AG09309 (cell line): ENCODE data around the gene PRKCA.
"Not testable (repeated sequence)": the region's sequence is repeated elsewhere in the genome, so short reads cannot be mapped to it uniquely, and the experiment has no call there.

ENCODE experiments used
- DNase-seq: peaks from one replicate; pipeline ENCODE4 v3.0.0-alpha.2; 2010; ENCODE audit warnings: low read depth
- H3K4me3 ChIP-seq: 2 replicates; pipeline ENCODE4 v1.5.1; 2011; ENCODE audit warnings: mild to moderate bottlenecking, low read depth, low read length, moderate library complexity; ENCODE audit not compliant: control insufficient read depth
- TF ChIP-seq, protein P1 (sequence below): IDR thresholded peaks from 2 replicates; pipeline ENCODE4 v1.5.1; 2011; ENCODE audit warnings: mild to moderate bottlenecking, low read depth, low read length, inconsistent platforms; ENCODE audit not compliant: insufficient read depth, control insufficient read depth; ENCODE audit errors: missing control alignments

Gene PRKCA

GRCh38 chr17:66398617-66399016 lies 96.2 kb downstream of the PRKCA start:
- TF ChIP-seq, protein P1, sequence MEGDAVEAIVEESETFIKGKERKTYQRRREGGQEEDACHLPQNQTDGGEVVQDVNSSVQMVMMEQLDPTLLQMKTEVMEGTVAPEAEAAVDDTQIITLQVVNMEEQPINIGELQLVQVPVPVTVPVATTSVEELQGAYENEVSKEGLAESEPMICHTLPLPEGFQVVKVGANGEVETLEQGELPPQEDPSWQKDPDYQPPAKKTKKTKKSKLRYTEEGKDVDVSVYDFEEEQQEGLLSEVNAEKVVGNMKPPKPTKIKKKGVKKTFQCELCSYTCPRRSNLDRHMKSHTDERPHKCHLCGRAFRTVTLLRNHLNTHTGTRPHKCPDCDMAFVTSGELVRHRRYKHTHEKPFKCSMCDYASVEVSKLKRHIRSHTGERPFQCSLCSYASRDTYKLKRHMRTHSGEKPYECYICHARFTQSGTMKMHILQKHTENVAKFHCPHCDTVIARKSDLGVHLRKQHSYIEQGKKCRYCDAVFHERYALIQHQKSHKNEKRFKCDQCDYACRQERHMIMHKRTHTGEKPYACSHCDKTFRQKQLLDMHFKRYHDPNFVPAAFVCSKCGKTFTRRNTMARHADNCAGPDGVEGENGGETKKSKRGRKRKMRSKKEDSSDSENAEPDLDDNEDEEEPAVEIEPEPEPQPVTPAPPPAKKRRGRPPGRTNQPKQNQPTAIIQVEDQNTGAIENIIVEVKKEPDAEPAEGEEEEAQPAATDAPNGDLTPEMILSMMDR: no peak
- DNase-seq: no peak
- no peak overlapping the region for H3K4me3 ChIP-seq

DNA sequence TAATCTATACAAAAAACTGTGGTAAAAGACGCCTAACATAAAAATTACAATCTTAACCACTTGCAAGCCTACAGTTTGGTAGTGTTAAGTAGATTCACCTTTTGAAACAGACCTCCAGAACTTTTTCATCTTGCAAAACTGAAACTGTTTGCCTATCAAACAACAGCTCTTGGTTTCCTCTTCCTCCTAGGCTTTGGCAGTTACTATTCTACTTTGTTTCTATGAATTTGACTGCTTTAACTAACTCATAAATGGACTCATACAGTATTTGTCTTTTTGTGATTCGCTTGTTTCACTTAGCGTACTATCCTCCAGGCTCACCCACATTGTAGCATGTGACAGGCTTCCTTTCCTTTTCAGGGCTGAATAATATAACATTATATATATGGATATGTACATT lies 97.0 kb downstream of the PRKCA start:
- TF ChIP-seq, protein P1: no peak
- DNase-seq: no peak

GRCh38 chr17:66400041-66400688 lies 97.8 kb downstream of the PRKCA start:
- H3K4me3 ChIP-seq, DNase-seq: not testable (repeated sequence)

More for the DNA sequence above, 97.0 kb downstream of the PRKCA start:
- H3K4me3 ChIP-seq: no peak overlapping the region

GRCh38 chr17:66400698-66401097 lies 98.3 kb downstream of the PRKCA start:
- DNase-seq: no peak
- TF ChIP-seq, protein P1: no peak
- H3K4me3 ChIP-seq: no peak overlapping the region

DNA sequence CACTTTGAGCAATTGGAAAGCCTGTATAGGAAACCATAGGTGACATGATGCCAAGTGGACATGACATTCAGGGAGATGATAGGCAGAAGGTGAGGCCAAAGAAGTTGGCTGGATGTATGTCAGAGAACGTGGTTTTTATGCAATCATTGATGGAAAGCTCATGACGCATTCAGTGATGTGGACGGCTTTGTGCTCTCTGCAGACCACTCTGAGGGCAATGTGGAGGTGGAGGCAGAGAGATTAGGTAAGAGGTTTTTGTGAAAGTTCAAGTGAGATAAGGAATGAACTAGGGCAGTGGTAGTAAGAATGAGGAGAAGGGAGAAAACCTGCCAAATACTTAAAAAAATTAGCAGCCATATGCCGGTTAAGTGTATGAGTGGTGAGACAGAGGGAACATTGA lies 99.0 kb downstream of the PRKCA start:
- no peak for DNase-seq
- TF ChIP-seq, protein P1: no peak

GRCh38 chr17:66403846-66404556 lies 101.6 kb downstream of the PRKCA start:
- TF ChIP-seq, protein P1: no peak
- no peak for DNase-seq
- H3K4me3 ChIP-seq: no peak overlapping the region

More for the DNA sequence above, 99.0 kb downstream of the PRKCA start:
- H3K4me3 ChIP-seq: no peak overlapping the region
